Activated T-helper 1 cell treated with anti-CD3 and anti-CD28 coated beads, Interleukin-12 subunit alpha, Interleukin-12 subunit beta, Interleukin-2, Interleukin-4 antibody, amounts not matched to agents 30 ng/mL and 10 ng/mL and 1 ng/mL, durations not matched to agents 14 hours and 24 hours and 36 hours (primary cell): ENCODE measurements around the gene TTL. TPM values are rescaled to one million over a fixed set of nuclear protein-coding genes. Genes with fewer than 3 reads are reported as not detected.

Experiments used
- DNase-seq: peaks from one replicate; pipeline ENCODE4 v3.0.0; 2021; ENCODE audit warnings: low spot score
- H3K27ac Mint-ChIP-seq: one replicate; pipeline ENCODE4 v1.8.0; 2021; ENCODE audit warnings: mild to moderate bottlenecking, mixed read lengths
- H3K27me3 Mint-ChIP-seq: one replicate; pipeline ENCODE4 v1.8.0; 2022; ENCODE audit warnings: mild to moderate bottlenecking, moderate library complexity, mixed read lengths; ENCODE audit not compliant: insufficient read depth
- H3K36me3 Mint-ChIP-seq: one replicate; pipeline ENCODE4 v1.8.0; 2021; ENCODE audit warnings: low read depth, mixed read lengths
- H3K4me1 Mint-ChIP-seq: one replicate; pipeline ENCODE4 v1.8.0; 2021; ENCODE audit warnings: low read depth, mixed read lengths
- H3K4me3 Mint-ChIP-seq: one replicate; pipeline ENCODE4 v1.8.0; 2021; ENCODE audit warnings: mild to moderate bottlenecking, moderate library complexity, mixed read lengths
- H3K9me3 Mint-ChIP-seq: one replicate; pipeline ENCODE4 v1.8.0; 2021; ENCODE audit warnings: mixed read lengths
- intact Hi-C: fragments of 100-400 bp; cut with micrococcal nuclease; formaldehyde crosslinking; loops from one replicate; pipeline ENCODE4 v1.15.1; 2024
- total RNA-seq: library from RNA; stranded (reverse); gene quantifications from 2 replicates; pipeline ENCODE4 v1.2.3, GENCODE V29; 2022

TTL gene
- total RNA-seq, 1 donor from 2014 or later = 45.2 TPM

- Mint-ChIP-seq H3K4me3 (no peak overlapping the region), H3K36me3 (no peaks in the 10 kb centered on the region), H3K27ac (no peak overlapping the region), H3K4me1 (no peaks in the 10 kb centered on the region), H3K9me3 (no peaks in the 10 kb centered on the region), H3K27me3 (peaks cover 2% of the 10 kb centered on the region)
- intact Hi-C loops = no loop called here
- no peak for DNase-seq
Measured at GRCh38 chr2:112449854-112450253, 32.1 kb upstream of the TTL start.

GRCh38 chr2:112451317-112451716 lies 30.6 kb upstream of the TTL start:
- Mint-ChIP-seq H3K4me3 (no peak overlapping the region), H3K27ac (no peak overlapping the region), H3K9me3 (no peaks in the 10 kb centered on the region), H3K36me3 (no peaks in the 10 kb centered on the region), H3K27me3 (no peaks in the 10 kb centered on the region), H3K4me1 (no peaks in the 10 kb centered on the region)
- intact Hi-C loops = no loop called here
- no peak for DNase-seq

- H3K4me1 Mint-ChIP-seq = no peaks in the 10 kb centered on the region
- no peak for DNase-seq
- H3K4me3 Mint-ChIP-seq = no peak overlapping the region
- H3K27ac Mint-ChIP-seq = no peak overlapping the region
- H3K36me3 Mint-ChIP-seq = no peaks in the 10 kb centered on the region
- intact Hi-C loops = no loop called here
- H3K9me3 Mint-ChIP-seq = no peaks in the 10 kb centered on the region
- peaks cover 2% of the 10 kb centered on the region for H3K27me3 Mint-ChIP-seq
Measured at GRCh38 chr2:112454586-112454985, 27.4 kb upstream of the TTL start.

- no peaks in the 10 kb centered on the region for H3K9me3 Mint-ChIP-seq
- intact Hi-C loops = no loop called here
- no peaks in the 10 kb centered on the region for H3K4me1 Mint-ChIP-seq
- H3K27me3 Mint-ChIP-seq = peaks cover 18% of the 10 kb centered on the region
- H3K36me3 Mint-ChIP-seq = no peaks in the 10 kb centered on the region
- no peak for DNase-seq
- no peak overlapping the region for H3K27ac Mint-ChIP-seq
- H3K4me3 Mint-ChIP-seq = no peak overlapping the region
Measured at GRCh38 chr2:112459372-112459771, 22.6 kb upstream of the TTL start.

GRCh38 chr2:112462178-112462577 lies 19.8 kb upstream of the TTL start:
- DNase-seq = no peak
- H3K9me3 Mint-ChIP-seq = no peaks in the 10 kb centered on the region
- H3K4me1 Mint-ChIP-seq = no peaks in the 10 kb centered on the region
- no peak overlapping the region for H3K27ac Mint-ChIP-seq
- H3K36me3 Mint-ChIP-seq = no peaks in the 10 kb centered on the region
- H3K27me3 Mint-ChIP-seq = peaks cover 28% of the 10 kb centered on the region
- intact Hi-C loops = no loop called here
- H3K4me3 Mint-ChIP-seq = no peak overlapping the region

- peaks cover 35% of the 10 kb centered on the region for H3K27me3 Mint-ChIP-seq
- no peak overlapping the region for H3K27ac Mint-ChIP-seq
- no peaks in the 10 kb centered on the region for H3K4me1 Mint-ChIP-seq
- H3K4me3 Mint-ChIP-seq = no peak overlapping the region
- no peak for DNase-seq
- no peaks in the 10 kb centered on the region for H3K9me3 Mint-ChIP-seq
- intact Hi-C loops = no loop called here
- H3K36me3 Mint-ChIP-seq = no peaks in the 10 kb centered on the region
Measured at GRCh38 chr2:112463256-112463655, 18.7 kb upstream of the TTL start.

GRCh38 chr2:112465382-112465781 lies 16.6 kb upstream of the TTL start:
- Mint-ChIP-seq H3K27ac (no peak overlapping the region), H3K27me3 (peaks cover 46% of the 10 kb centered on the region), H3K9me3 (no peaks in the 10 kb centered on the region), H3K4me3 (no peak overlapping the region), H3K4me1 (no peaks in the 10 kb centered on the region), H3K36me3 (no peaks in the 10 kb centered on the region)
- intact Hi-C loops = no loop called here
- DNase-seq = no peak

GRCh38 chr2:112472547-112473263 lies 9.3 kb upstream of the TTL start:
- DNase-seq = no peak
- Mint-ChIP-seq H3K36me3 (no peaks in the 10 kb centered on the region), H3K4me1 (no peaks in the 10 kb centered on the region), H3K27ac (no peak overlapping the region), H3K27me3 (peaks cover 16% of the 10 kb centered on the region), H3K9me3 (no peaks in the 10 kb centered on the region), H3K4me3 (no peak overlapping the region)
- intact Hi-C loops = no loop called here

GRCh38 chr2:112474844-112475486 lies 7.0 kb upstream of the TTL start:
- intact Hi-C loops = no loop called here
- H3K4me1 Mint-ChIP-seq = no peaks in the 10 kb centered on the region
- peaks cover 4% of the 10 kb centered on the region for H3K27me3 Mint-ChIP-seq
- no peak overlapping the region for H3K4me3 Mint-ChIP-seq
- no peak overlapping the region for H3K27ac Mint-ChIP-seq
- H3K36me3 Mint-ChIP-seq = no peaks in the 10 kb centered on the region
- H3K9me3 Mint-ChIP-seq = no peaks in the 10 kb centered on the region
- no peak for DNase-seq

GRCh38 chr2:112476434-112476833 lies 5.5 kb upstream of the TTL start:
- peaks cover 4% of the 10 kb centered on the region for H3K27me3 Mint-ChIP-seq
- no peaks in the 10 kb centered on the region for H3K36me3 Mint-ChIP-seq
- intact Hi-C loops = no loop called here
- no peak for DNase-seq
- H3K27ac Mint-ChIP-seq = no peak overlapping the region
- H3K4me3 Mint-ChIP-seq = no peak overlapping the region
- H3K9me3 Mint-ChIP-seq = no peaks in the 10 kb centered on the region
- peaks cover 12% of the 10 kb centered on the region for H3K4me1 Mint-ChIP-seq

GRCh38 chr2:112480530-112481049 lies 1.4 kb upstream of the TTL start:
- H3K4me1 Mint-ChIP-seq = peaks cover 36% of the 10 kb centered on the region
- H3K9me3 Mint-ChIP-seq = no peaks in the 10 kb centered on the region
- peak overlapping the region; percentile 68 for H3K27ac Mint-ChIP-seq
- peak overlapping the region; percentile 87 for H3K4me3 Mint-ChIP-seq
- peaks cover 4% of the 10 kb centered on the region for H3K27me3 Mint-ChIP-seq
- peak; percentile 8 for DNase-seq
- peaks cover 14% of the 10 kb centered on the region for H3K36me3 Mint-ChIP-seq
- intact Hi-C loops = loop anchor here (1.0 to 5.0 kb wide), 10 partner anchors 62 to 426 kb away; partner anchors contain the start of genes CHCHD5, CKAP2L, POLR1B and SLC20A1

- H3K9me3 Mint-ChIP-seq = no peaks in the 10 kb centered on the region
- H3K4me3 Mint-ChIP-seq = peak overlapping the region; percentile 87
- H3K36me3 Mint-ChIP-seq = peaks cover 14% of the 10 kb centered on the region
- H3K27me3 Mint-ChIP-seq = peaks cover 4% of the 10 kb centered on the region
- peak; percentile 79 for DNase-seq
- H3K4me1 Mint-ChIP-seq = peaks cover 40% of the 10 kb centered on the region
- peak overlapping the region; percentile 96 for H3K27ac Mint-ChIP-seq
- intact Hi-C loops = loop anchor here (1.0 to 5.0 kb wide), 10 partner anchors 61 to 426 kb away; partner anchors contain the start of genes CHCHD5, CKAP2L, POLR1B and SLC20A1
Measured at GRCh38 chr2:112481050-112481527, 867 bp upstream of the TTL start.
